Raji (cell line): Measurements from ENCODE around the gene DAB2IP.

Experiments
- POLR2A ChIP-seq: IDR thresholded peaks from 2 replicates; pipeline ENCODE4 v1.6.1; 2011; ENCODE audit warnings: low read depth, low read length, control low read depth; ENCODE audit not compliant: insufficient read depth

Gene DAB2IP

DNA sequence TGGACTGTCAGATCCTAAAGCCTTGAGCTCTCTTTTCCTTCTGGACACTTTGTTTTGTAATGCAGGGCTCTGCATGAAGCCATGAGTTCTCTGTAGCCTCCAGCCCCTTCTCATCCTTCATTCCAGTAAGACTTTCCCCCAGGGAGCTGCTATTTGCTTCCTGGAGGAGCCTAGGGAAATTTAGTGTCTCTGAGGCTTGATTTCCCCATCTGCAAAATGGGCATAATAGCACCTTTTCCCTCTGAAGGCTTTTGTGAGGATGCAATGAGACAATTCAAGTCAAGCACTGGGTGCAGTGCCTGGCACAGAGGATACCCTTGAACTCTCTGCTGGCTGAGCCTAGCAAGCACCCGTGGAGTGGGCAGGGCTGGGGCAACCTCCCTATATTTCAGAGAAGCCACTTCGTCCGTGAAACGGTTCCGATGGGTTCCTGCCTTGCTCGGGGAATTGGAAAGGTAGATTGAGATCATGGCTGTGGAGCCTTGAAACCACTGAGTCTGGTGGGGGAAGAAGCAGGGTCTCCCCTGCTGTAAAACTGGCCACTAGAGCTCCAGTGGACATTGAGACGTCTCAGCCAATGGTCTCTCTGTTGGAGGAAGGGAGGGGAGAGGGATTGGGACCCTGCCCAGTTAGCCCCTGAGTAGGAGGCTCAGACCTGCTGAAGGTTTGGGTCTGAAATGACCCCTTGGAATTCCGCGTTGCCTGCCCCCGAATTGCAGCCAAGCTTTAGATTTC lies 14.3 kb upstream of the DAB2IP start:
- no peak for TF ChIP-seq POLR2A

DNA sequence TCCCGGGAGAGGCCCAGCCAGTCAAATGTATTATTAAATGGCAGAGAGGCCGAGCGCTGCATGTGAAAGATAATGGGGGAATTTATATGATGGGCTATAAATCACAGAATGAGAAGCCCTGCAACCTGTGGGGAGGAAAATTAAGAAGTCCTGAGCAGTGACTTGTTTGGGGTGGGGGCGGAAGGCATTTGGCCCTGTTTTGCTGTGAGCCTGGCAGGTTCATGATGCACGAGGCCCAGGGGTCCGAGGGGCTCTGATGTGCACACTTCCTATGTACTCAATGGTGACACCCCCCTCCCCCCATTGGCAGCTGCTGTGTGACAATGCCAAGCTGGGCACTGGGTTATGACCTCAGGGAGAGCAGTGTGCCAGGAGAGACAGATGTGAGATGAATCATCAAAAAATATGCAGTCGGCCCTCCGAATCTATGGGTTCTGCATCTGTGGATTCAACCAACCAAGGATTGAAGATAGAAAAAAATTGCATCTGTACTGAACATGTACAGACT lies 13.7 kb upstream of the DAB2IP start:
- TF ChIP-seq POLR2A: no peak

DNA sequence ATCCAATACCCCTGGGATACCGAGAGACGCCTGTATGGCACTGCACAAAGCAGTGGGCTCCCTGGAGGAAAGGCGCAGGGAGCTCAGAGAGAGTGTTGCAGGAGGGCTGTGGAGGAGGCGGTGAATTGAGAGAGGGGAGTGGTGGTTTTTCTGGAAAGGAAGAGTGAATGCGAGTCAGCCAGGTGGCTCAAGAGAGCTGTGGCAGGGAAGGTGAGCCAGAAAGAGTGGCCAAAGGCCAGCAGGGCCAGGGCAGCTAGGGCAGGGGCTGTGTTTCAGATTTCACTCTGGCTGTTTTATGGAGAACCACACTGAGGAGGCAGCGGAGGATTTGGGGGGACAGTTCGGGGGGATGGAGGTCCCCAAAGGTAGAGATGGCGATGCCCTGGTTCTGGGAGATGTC lies 13.0 kb upstream of the DAB2IP start:
- TF ChIP-seq POLR2A: no peak

DNA sequence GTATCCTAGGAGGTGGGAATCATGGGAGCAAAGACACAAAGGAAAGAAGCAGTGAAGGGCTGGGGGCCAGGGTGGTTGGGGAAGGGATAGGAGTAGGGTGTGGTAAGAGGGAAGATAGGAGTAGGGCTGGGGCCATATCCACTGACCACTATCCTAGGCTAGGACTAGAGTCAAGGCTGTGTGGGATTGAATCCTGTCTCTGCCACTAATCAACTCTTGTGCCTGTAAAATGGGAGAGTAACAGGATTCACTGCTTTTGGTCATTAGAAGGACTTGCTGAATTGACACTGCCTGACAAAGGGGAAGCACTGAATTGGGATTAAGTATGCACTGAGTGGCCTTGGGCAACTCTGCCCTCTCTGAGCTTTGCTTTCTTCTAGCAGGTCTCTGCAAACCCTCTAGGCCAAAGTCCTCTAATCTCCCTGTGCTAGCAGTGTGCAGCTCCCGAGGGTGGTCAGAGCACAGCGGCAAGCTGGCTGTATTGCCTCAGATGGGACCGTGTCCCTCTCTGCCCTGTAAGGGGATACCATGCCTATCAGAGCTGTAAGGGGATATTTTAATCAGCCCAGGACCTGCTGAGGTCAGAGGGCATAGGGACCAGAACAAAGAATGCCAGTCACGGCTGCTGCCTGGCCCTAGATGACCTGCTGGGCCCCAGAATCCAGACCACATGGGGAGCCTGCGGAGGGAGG lies 12.4 kb upstream of the DAB2IP start:
- no peak for TF ChIP-seq POLR2A

DNA sequence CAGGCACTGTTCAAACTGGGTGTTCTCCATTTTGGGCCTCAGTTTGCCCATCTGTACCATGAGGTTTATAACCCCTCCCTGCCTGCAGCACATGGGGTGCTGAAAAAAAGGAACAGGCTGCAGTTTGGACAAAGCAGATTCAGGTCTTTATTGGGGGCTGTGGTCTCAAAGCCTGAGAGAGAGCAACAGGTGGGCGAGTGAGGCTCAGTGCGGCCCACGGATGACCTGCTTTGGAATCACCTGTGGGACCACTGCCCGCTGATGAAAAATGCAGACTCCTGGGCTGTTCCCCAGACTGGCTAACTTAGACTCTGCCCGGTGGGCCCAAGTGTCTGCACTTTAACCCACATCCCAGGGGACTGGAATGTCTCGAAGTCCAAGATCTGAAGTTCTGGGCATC lies 11.8 kb upstream of the DAB2IP start:
- no peak for TF ChIP-seq POLR2A

DNA sequence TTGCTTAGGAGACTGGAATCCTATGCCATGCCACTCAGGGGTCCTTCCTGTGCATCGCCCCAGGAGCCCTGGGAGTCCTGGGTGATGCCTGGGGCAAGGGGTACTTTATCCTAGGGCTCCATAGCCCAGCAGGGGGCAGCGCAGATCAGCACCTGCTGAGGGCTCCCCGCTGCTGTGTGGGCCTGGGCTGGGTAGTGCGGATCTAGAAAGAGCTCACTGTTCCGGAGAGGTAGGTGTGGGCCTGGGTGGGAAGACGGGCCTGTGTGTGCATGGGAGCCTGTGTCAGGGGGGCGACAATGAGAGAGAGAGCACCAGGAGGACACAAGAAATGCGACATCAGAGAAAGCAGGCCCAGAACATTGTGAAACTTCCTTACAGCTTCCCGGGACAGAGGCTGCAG lies 11.4 kb upstream of the DAB2IP start:
- no peak for TF ChIP-seq POLR2A

DNA sequence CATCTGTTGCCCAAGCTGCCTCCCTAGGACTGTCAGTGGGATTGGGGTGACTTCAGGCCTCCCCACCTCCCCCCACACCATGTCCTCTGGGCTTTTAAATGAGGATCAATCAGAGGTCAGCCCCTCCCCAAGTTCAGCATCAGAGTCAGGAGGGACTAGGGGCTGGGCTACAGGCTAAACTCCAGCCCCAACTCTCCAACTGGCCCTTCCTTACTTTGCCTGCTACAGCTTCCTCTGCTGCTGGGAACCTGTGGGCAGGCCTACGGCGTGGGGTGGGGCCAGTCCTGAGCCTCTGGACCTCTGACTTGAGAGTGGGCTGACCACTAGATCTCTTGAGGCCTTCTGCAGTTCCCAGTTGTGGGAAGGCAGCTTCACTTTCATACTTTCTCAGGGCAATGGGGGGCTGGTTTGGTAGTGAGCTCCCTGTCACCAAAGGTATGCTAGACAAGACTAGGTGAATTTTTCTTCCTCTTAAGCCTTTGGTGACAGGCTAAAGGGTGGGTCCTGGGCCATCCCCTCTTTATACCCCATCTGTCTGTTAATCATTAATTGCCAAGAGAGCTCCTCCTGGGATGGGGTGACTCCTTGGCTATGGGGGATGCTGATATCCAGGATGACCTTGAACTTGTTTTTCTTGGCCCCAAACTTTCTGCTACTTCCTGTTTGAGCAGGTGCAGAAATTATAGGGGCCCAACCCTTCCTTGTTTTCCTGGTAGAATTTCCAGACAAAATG lies 10.8 kb upstream of the DAB2IP start:
- TF ChIP-seq POLR2A: no peak

DNA sequence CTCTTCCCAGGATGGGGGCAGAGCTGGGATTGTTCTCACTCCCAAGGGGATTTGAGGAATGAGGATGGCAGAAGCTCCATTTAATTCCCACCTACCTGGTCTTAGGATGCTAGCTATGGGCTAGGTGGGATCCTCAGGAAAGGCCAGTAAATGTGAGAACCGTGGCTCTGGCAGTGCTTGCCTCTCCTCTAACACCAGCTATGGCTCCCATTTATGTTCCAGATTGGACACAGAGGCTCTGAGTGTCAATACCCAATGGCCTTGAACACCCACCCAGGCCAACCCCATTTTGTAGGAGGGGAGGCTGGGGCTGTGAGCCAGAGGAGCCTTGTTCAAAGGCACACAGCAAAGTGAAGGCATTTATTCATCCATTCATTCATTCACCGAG lies 10.2 kb upstream of the DAB2IP start:
- no peak for TF ChIP-seq POLR2A

DNA sequence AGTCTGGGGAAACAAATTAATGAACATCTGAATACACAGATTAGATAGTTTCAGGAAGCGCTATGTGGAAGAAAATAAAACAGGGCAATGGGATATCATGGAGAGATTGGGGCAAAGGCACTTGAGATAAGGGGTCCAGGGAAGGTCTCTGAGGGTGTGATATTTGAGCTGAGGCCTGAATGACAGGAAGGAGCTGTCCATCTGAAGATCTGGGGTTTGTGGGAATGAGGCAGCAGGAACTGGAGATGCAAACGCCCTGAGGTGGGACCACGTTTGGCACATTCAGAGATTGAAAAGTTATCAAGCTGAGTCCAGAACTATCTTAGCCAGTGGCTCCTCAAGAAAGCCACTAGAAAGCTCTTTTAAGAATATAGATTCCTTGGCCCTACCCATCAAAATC lies 8.7 kb upstream of the DAB2IP start:
- TF ChIP-seq POLR2A: no peak

DNA sequence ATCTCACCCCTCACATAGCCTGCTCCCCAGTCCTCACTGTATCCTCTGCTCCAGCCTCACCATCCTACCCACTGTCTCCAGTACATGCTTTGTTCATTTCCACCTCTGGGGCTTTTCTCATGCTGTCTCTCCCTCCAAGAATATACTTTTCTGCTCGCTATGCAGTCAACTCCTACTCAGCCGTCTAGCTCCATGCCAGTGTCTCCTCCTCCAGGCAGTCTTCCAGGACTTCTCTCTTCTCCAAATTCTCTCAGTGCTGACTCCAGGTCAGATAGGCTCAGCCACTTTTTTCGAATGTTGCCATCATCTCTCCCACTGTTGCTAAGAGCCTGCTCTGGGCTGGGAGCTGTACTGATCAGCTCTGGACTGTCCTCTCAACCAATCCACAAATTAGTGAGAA lies 8.0 kb upstream of the DAB2IP start:
- TF ChIP-seq POLR2A: no peak

DNA sequence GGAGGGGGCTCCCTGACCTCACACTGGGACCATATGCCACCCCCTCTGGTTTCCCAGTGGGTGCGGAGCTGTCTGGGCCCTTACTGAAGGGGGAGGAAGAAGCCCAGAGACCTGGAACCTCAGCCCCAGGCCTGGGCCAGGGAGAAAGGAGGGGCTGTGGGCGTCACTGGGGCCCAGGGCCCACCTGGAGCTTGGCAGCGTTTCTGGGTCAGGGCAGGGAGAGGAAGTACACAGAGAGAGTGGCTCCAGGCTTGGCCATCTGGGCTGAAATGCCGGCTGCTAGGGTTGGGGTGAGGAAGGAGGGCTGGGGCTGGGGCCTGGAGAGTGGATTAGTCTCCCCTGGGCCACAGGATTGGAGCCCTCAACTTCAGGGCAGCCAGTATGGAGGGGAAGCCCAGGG lies 6.4 kb upstream of the DAB2IP start:
- TF ChIP-seq POLR2A: no peak

DNA sequence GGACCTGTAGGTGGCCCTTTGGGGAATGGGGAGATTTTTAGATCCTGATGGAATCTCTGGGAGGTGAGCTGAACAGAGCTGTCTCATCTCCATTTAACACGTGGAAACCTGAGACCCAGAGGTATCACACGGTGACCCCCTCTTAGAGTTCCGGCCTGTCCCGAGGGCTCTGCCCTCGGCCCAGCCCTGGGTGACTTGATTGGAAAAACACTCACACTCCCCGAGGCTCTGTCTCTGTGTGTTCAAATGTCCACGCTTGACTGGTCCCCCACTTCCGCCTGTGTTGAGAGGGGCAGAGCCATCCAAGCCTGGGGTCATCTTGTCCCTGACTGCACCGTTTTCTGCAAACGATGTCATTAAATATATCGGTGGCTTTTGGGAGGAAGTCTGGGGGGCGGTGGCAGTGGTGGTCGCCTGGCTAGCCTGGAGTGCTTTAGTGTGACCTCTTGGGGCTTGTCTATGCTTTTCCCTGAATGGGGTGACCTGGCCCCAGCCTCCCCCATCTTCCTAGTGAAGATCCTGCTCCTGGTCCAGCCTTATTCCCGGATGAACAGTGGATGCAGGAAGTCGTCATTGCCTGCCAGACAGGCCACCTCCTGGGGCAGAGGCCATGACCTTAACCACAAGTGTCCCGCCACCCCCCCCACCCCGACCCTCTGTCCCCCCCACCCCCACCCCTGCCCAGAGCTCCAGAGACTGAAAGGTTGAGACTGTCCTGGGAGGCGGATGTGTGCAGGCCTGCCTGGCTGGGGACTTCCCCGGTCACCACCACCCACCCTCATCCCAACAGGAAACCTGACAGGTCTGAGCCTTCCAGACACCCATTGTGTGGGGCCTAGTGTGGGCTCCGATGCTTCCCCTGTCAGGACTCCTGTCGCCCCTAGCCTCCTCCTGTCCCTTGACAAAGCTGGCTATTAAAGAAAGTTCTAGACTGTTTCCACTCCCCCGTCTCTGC lies 5.3 kb upstream of the DAB2IP start:
- no peak for TF ChIP-seq POLR2A

DNA sequence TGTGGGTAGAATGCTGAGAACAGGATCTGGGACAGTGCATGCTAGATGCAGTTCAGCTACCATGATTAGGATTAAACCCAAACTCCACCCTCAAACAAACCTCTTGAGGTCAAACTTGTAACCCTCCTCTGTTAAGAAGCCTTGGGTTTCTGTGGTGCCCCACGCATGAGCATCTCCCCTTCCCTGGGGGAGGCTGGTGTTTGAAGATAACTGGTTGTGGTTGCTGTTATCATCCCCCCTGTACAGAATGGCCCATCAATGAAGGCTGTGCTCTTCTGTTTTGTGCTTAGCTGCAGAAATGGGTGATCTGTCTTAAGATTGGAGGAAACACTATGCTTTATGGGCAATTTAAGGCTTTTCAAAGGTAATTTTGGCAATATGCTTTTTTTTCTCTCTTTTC lies 4.4 kb upstream of the DAB2IP start:
- TF ChIP-seq POLR2A: no peak

DNA sequence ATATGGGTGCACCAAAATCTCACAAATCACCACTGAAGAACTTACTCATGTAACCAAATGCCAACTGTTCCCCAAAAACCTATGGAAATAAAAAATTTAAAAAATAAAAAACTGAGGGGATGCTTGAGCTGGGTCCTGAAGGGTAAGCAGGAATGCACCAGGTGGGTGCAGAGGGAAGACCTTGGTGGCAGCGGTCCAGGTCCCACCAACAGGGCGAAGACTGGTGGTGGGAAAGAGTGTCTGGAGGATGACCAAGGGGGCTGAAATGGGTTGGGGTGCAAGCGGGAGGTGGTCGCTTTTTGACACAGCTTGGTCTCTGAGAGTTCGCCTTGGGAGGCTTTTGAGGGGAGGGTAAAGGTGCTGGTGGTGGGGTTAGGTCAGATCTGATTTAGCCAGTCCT lies 3.3 kb upstream of the DAB2IP start:
- TF ChIP-seq POLR2A: no peak

DNA sequence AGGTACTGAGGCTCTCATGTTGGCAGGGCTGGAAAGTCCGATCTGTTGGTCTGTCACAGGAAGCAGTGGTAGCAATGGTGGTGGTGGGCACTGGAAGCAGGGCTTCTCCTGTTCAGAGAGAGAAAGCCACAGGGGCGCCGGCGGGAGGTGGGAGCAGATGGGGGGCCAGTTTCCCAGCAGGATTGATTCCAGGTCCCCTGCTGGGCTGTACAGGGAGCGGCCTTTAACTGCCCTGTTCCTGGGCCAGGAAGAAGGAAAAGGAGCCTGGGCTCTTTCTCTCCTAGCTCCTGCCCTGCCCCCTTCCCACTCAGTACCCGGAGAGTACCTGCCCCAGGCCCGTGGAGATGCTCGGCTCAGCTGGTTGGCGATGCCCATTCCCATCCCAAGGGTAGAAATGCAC lies 2.6 kb upstream of the DAB2IP start:
- no peak for TF ChIP-seq POLR2A

DNA sequence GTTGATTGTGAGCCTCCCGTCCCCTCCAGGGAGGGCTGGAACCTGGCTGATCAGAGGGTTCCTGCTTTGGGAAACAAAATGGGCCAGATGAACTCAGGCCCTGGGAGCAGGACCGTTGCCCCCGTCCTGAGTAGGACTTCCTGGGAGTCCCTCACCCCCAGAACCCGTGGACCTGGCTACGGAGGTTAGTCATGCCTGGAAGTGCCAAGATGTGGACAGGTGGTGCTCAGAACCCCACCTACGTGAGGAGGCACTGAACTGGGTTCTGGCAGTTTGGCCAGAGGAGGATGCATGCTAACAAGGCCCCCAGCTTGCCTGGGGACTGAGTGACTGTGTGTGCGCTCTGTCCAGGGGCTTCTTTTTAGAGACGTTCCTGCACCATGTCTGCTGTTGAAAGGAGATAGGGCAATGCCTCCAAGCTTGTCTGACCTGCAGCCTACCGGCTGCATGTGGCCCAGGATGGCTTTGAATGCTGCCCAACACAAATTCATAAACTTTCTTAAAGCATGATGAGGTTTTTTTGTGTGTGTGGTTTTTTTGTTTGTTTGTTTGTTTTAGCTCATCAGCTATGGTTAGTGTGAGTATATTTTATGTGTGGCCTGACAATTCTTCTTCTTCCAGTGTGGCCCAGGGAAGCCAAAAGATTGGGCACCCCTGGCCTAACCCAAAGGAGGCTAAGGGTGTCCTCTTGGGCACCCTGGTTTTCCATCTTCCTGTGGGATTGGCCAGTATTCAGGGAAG lies 1.8 kb upstream of the DAB2IP start:
- TF ChIP-seq POLR2A: no peak
